ENCODE data around the gene RNASEH2A. TPM values are rescaled to one million over a fixed set of nuclear protein-coding genes. Genes with fewer than 3 reads are reported as not detected.
"Not testable (repeated sequence)": the region's sequence is repeated elsewhere in the genome, so short reads cannot be mapped to it uniquely, and the experiment has no call there.

Gene RNASEH2A
- total and polyA plus RNA-seq, 10 donors = 4.4 to 15.9 (median 11.7) TPM

GRCh38 chr19:12842511-12842910 lies 36.1 kb downstream of the RNASEH2A start:
- no peaks in the 10 kb centered on the region for H3K36me3 ChIP-seq
- intact Hi-C loops (cut with DNase I; ENCODE audit: low total_unique reads) = no loop called here
- peaks cover 0 to 5% (median 0%) of the 10 kb centered on the region in 8 donors for H3K9me3 ChIP-seq
- TF ChIP-seq POLR2AphosphoS5 (IDR thresholded peaks at IDR 0.05) (no peak), CTCF (IDR thresholded peaks at IDR 0.05 in 8 of 11, conservative IDR thresholded peaks at IDR 0.05 in 3 of 11) (no peak), POLR2A (IDR thresholded peaks at IDR 0.05) (no peak)
- 91 to 95% (median 92%) methylated on average over 18 of the region's 18 CpGs for WGBS, 5 donors
- peaks cover 4 to 39% (median 24%) of the 10 kb centered on the region in 6 donors for H3K4me1 ChIP-seq
- DNase-seq = no peak
- H3K4me3 ChIP-seq = no peak overlapping the region
- H3K27me3 ChIP-seq (replicated peaks in 1 of 7) = peaks cover 9 to 100% (median 70%) of the 10 kb centered on the region in 7 donors
- H3K27ac ChIP-seq = no peak overlapping the region

- WGBS, 5 donors = 79 to 97% (median 88%) methylated on average over 6 to 11 of the region's 11 CpGs
Observed at GRCh38 chr19:12843328-12843727, 36.9 kb downstream of the RNASEH2A start.

GRCh38 chr19:12843999-12844732 lies 37.8 kb downstream of the RNASEH2A start:
- H3K4me1 ChIP-seq = peaks cover 5 to 32% (median 19%) of the 10 kb centered on the region in 6 donors
- WGBS, 5 donors = 70 to 94% (median 86%) methylated on average over 3 of the region's 3 CpGs
- peaks cover 9 to 99% (median 55%) of the 10 kb centered on the region in 7 donors for H3K27me3 ChIP-seq (replicated peaks in 1 of 7)
- H3K9me3 ChIP-seq = peaks cover 0 to 5% (median 0%) of the 10 kb centered on the region in 8 donors
- H3K27ac ChIP-seq = no peak overlapping the region
- no peak overlapping the region for H3K4me3 ChIP-seq
- TF ChIP-seq CTCF (IDR thresholded peaks at IDR 0.05 in 8 of 11, conservative IDR thresholded peaks at IDR 0.05 in 3 of 11) (no peak), POLR2A (IDR thresholded peaks at IDR 0.05) (no peak), POLR2AphosphoS5 (IDR thresholded peaks at IDR 0.05) (no peak)
- intact Hi-C loops (cut with DNase I; ENCODE audit: low total_unique reads) = no loop called here
- no peak for DNase-seq
- no peaks in the 10 kb centered on the region for H3K36me3 ChIP-seq

More at GRCh38 chr19:12843328-12843727, 36.9 kb downstream of the RNASEH2A start:
- DNase-seq = no peak
- no peak for TF ChIP-seq CTCF (IDR thresholded peaks at IDR 0.05 in 8 of 11, conservative IDR thresholded peaks at IDR 0.05 in 3 of 11)
- no peak for TF ChIP-seq POLR2AphosphoS5 (IDR thresholded peaks at IDR 0.05)
- no peak for TF ChIP-seq POLR2A (IDR thresholded peaks at IDR 0.05)
- H3K4me1 ChIP-seq = peaks cover 5 to 41% (median 27%) of the 10 kb centered on the region in 6 donors
- intact Hi-C loops (cut with DNase I; ENCODE audit: low total_unique reads) = no loop called here
- H3K9me3 ChIP-seq = peaks cover 0 to 5% (median 0%) of the 10 kb centered on the region in 8 donors
- no peaks in the 10 kb centered on the region for H3K36me3 ChIP-seq
- H3K4me3 ChIP-seq = no peak overlapping the region
- H3K27me3 ChIP-seq (replicated peaks in 1 of 7) = peaks cover 9 to 100% (median 64%) of the 10 kb centered on the region in 7 donors
- no peak overlapping the region for H3K27ac ChIP-seq

- not testable (repeated sequence) for H3K36me3 ChIP-seq, H3K4me3 ChIP-seq, H3K27ac ChIP-seq, DNase-seq, H3K9me3 ChIP-seq
- H3K27me3 ChIP-seq (replicated peaks in 1 of 7) = peaks cover 3 to 87% (median 31%) of the 10 kb centered on the region in 7 donors
- peaks cover 5 to 16% (median 11%) of the 10 kb centered on the region in 6 donors for H3K4me1 ChIP-seq
- WGBS, 5 donors = 75 to 83% (median 81%) methylated on average over 7 of the region's 7 CpGs
- intact Hi-C loops (cut with DNase I; ENCODE audit: low total_unique reads) = loop anchor here (5.0 kb wide), 1 partner anchor 84 kb away; no protein-coding TSS in a partner anchor
Observed at GRCh38 chr19:12846613-12847012, 40.2 kb downstream of the RNASEH2A start.
